WTC11 (cell line): ENCODE measurements around the gene SLC39A13.
A peak's percentile ranks its signal among the peaks of the same experiment; 100 is the strongest.

Experiments used
- IRF2 ChIP-seq: sonication (generic); formaldehyde crosslinking; IDR thresholded peaks from 2 replicates; pipeline ENCODE4 v1.8.0; 2022; ENCODE audit warnings: low read depth, missing genetic modification reagents, borderline replicate concordance
- JUN ChIP-seq: sonication (generic); formaldehyde crosslinking; IDR thresholded peaks from 2 replicates; pipeline ENCODE4 v1.8.0; 2023; ENCODE audit warnings: mild to moderate bottlenecking, missing genetic modification reagents
- TEAD4 ChIP-seq: sonication (generic); formaldehyde crosslinking; IDR thresholded peaks from 2 replicates; pipeline ENCODE4 v1.8.0; 2022; ENCODE audit warnings: mild to moderate bottlenecking, missing genetic modification reagents
- ZNF138 ChIP-seq: sonication (generic); formaldehyde crosslinking; conservative IDR thresholded peaks from 2 replicates; pipeline ENCODE4 v1.8.1; 2022; ENCODE audit warnings: mild to moderate bottlenecking, moderate library complexity, missing genetic modification reagents
- TF ChIP-seq, protein P1 (sequence below): fragments of 200-600 bp; IDR thresholded peaks from 2 replicates; pipeline ENCODE4 v1.8.0; 2022; ENCODE audit warnings: antibody characterized with exemption

DNA sequence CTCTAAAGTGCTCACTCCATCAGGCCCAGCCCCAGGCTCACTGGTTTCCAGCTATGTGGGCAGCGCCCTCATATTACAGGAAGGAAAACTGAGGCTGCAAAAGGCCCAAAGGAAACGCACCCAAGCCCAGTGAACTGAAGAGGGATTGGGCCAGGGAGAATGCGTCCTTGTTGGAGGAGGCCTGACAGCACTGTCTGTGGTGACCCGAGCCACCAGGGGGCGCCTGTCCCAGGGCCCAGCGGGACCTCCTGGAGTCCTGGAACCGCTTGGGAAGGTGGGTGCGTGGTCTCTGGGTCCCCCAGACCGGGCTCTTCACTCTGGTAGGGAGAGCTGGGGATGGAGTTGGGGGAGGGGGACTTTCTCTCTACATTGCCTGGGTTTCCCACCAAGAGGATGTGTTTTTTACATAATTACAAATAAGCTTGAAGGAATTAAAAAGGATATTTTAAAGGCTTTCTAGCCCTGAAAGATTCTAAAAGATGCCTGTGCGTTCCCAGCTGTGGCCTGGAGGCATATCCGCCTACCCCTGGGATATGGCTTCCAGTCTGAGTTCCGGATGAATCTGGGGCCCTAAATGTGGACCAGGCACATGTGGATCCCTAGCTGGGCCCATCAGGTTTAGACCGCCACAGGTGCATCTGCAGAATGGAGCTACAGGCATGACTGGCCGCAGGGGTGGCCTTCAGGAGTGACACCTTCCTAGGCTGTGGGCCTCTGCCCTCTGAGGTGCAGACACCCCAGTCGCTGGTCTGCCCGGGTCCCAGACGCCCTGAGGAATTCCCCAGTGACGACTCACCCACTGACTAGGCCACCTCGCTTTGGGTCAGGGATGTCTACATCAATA, 34.3 kb upstream of the SLC39A13 start:
- TF ChIP-seq IRF2 (CRISPR knock-in tag) (no peak), JUN (no peak), TEAD4 (CRISPR knock-in tag) (no peak), ZNF138 (CRISPR knock-in tag) (no peak)
- TF ChIP-seq, protein P1, sequence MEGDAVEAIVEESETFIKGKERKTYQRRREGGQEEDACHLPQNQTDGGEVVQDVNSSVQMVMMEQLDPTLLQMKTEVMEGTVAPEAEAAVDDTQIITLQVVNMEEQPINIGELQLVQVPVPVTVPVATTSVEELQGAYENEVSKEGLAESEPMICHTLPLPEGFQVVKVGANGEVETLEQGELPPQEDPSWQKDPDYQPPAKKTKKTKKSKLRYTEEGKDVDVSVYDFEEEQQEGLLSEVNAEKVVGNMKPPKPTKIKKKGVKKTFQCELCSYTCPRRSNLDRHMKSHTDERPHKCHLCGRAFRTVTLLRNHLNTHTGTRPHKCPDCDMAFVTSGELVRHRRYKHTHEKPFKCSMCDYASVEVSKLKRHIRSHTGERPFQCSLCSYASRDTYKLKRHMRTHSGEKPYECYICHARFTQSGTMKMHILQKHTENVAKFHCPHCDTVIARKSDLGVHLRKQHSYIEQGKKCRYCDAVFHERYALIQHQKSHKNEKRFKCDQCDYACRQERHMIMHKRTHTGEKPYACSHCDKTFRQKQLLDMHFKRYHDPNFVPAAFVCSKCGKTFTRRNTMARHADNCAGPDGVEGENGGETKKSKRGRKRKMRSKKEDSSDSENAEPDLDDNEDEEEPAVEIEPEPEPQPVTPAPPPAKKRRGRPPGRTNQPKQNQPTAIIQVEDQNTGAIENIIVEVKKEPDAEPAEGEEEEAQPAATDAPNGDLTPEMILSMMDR = peak; percentile 94
